HG03575 (cell line): ENCODE results near the gene SEPTIN11.

Source experiments
- ATAC-seq: cut with Tn5 transposase; IDR thresholded peaks from one replicate; pipeline ENCODE4 v1.9.1; 2021; ENCODE audit not compliant: unreplicated experiment, insufficient number of reproducible peaks, low FRiP score; ENCODE audit errors: extremely low read depth

The SEPTIN11 gene

DNA sequence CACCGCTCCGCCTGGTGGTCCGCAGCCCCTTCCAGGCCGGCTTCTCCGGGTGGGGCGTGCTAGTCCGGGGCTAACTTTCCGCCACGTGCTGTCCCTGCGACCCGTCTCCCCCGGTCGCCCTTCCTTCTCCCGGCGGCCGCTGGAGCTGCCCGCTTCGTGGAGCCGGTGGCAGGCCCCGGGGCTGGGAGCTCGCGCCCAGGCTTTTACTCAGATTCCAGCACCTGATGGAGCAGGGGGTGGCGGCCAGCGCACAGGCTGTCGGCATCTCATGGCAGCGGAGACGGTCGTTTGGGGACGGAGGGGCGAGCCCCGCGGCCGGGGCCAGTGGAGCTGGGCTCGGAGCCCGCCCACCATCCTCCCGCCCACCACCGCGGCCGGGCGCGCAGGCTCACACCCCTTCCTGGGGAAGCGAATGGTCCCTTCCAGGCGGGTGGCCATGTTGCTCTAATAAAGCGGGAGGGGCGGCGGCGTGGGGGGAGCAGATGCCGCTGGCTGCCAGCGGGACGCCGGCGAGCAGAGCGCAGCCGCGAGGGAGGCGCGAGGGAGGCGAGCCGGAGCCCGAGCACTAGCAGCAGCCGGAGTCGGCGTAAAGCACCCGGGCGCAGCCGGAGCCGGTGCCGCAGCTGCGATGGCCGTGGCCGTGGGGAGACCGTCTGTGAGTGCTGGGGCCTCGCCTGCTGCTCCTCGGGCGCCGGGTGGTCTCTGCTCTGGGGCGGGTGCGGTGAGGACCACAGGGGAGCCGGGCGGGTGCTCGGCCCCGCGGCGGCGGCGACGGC is at the start of gene SEPTIN11:
Gene SEPTIN11 (plus strand): TSS at position 477 of the 776 bp plus-strand sequence. CDS start 152 bp downstream, at position 629.
- ATAC-seq: peak; percentile 34

DNA sequence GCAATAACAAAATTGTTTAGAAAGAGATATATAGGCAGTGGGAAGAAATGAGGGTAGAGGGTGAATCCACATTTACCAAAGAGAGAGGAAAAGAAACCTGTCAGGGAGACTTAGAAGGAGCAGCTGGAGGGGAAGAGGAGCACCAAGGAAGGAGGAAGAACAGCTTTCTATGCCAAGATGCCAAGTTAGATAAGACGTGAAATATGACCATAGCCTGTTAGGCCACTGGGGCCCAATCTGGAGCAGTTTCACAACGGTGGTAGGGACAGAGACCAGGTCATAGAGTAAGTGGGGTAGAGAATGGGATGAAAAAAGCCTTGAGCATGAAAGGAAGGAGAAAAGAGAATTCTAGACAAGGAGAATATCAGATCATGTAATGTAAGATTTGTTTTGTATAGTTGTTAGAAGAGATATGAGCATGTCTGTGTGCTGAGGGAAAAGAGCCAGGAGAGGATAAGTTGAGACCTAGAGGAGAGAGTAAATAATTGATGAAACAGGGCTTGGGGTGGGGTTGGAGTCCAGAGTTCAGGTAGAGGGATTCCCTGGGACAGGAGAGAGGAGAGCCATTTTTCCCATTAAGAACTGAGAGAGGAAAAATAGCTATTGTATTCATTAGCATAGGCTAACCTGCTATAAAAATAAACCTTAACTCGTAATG is 47.2 kb upstream of the SEPTIN11 start:
- ATAC-seq: no peak

DNA sequence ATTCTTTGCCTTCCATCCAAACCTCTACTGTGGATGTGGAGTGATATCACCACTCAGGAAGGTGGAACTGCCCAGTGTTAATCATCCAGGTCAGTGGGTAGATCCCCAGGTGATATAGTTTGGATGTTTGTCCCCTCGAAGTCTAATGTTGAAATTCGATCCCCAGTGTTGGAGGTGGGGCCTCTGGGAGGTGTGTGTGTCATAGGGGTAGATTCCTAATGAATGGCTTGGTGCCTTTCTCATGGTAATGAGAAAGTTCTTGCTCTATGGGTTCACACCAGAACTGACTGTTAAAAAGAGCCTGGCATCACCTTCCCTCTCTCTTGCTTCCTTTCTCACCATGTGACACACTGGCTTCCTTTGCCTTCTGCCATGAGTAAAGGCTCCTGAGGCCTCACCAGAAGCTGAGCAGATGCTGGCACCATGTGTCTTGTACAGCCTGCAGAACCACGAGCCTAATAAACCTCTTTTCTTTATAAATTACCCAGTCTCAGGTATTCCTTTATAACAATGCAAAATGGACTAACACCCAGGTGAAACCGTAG is 44.8 kb upstream of the SEPTIN11 start:
- ATAC-seq: no peak

DNA sequence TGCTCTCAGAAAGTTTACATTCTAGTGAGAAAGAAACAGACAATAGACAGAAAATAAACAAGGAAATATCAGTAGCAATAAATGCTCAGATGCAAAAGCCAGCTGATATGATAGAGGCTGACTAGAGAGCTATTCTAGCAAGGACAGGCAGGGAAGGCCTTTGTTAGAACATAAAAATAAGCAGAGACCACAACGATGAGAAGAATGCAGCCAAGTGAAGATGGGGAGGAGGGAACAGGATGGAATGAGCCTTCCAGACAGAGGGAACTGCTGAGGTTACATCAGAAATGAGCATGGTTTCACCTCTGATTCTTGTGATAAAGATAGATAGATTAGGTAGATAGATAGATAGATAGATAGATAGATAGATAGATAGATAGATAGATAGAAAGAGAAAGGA is 44.0 kb upstream of the SEPTIN11 start:
- no peak for ATAC-seq

DNA sequence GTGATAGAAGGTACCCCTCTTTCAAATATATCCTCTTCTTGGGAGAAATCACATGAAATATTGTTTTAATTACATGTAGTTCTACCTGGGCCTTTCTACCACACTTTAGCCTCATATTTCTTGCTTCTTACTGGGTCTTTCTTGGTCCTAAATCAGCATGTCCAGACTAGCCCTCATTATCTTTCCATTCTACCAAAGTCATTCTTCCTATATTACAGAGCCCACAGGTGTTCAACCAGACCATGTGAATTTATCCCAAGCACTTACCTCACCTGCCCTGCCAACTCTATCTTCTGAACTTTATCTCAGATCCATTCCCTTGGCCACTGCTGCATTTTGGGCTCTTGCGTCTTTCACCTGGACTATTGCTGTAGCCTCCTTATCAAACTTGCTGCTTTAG is 39.8 kb upstream of the SEPTIN11 start:
- no peak for ATAC-seq

DNA sequence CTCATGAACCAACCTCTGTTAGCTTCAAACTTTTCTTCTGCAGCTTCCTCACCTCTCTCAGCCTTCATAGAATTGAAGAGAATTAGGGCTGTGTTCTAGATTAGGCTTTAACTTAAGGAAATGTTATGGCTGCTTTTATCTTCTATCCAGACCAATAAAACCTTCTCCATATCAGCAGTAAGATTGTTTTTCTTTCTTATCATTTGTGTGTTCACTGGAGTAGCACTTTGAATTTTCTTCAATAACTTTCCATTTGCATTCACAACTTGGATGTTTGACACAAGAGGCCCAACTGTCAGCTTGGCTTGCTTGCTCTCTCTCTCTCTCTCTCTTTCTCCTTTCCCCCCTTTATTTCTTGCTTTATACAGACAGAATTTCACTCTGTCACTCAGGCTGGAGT is 28.8 kb upstream of the SEPTIN11 start:
- ATAC-seq: no peak

DNA sequence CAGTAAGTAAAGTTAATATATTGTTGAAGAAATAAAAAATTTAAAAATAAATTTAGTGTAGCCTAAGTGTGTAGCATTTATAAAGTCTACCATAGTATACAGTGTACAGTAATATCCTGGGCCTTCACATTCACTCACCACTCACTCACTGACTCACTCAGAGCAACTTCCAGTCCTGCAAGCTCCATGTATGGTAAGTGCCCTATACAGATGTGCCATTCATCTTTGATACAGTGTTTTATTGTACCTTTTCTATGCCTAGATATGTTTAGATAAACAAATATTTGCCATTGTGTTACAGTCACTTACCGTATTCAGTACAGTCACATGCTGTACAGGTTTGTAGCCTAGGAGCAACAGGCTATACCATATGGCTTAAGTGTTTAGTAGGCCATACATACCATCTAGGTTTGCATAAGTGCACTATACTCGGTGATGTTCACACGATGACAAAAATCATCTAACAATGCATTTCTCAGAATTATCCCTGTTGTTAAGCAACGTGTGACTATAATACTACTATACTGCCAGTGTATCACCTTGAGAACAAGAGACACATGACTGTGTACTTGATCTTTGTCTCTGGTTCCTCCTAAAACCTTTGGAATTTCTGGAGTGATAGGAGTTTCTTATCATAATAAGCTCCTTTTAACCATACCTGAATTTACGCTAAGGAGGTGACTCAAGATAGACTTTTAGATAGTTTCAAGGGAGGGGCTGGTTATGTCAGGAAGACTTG is 25.8 kb upstream of the SEPTIN11 start:
- ATAC-seq: no peak

DNA sequence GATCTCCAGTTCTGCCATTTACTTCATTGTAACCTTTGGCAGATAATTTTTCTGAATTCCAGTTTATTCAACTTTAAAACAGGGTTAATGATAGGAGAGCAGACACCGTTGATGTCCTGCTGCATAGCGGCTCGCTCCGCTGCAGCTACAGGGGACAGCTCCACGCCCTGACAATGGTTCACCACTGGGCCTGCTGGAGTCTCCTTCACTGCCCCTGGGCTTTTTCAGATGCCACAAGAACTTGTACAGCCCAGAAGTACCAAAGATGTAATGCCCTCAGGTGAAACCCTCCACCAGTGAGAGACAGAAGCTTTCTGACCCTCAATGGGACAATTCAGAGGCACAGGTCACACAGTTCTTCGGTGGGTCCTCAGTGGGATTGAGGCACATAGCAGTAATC is 22.7 kb upstream of the SEPTIN11 start:
- ATAC-seq: no peak

DNA sequence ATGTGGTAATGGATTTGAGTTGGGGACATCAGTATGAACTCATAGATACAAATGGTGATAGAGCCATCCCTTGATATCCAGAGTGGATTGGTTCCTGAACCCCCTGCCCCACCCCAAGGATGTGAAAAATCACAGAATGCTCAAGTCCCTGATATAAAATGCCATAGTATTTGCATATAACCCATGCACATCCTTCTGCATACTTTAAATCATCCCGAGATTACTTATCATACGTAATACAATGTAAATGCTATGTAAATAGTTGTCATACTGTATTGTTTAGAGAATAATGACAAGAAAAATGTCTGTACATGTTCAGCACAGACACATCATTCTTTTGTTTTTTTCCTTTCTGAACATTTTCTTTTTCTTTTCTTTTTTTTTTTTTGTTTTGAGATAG is 18.9 kb upstream of the SEPTIN11 start:
- ATAC-seq: no peak

DNA sequence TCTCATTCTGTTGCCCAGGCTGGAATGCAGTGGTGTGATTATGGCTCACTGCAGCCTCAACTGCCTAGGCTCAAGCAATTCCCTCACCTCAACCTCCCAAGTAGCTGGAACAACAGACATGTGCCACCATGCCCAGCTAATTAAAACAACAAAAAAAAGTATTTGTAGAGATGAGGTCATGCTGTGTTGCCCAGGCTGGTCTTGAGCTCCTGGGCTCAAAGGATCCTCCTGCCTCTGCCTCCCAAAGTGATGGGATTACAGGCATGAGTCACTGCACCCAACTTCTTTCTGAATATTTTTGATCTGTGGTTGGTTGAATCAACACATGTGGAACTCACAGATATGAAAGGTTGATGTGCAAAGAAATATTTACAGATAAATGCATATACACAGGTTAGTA is 18.5 kb upstream of the SEPTIN11 start:
- no peak for ATAC-seq

DNA sequence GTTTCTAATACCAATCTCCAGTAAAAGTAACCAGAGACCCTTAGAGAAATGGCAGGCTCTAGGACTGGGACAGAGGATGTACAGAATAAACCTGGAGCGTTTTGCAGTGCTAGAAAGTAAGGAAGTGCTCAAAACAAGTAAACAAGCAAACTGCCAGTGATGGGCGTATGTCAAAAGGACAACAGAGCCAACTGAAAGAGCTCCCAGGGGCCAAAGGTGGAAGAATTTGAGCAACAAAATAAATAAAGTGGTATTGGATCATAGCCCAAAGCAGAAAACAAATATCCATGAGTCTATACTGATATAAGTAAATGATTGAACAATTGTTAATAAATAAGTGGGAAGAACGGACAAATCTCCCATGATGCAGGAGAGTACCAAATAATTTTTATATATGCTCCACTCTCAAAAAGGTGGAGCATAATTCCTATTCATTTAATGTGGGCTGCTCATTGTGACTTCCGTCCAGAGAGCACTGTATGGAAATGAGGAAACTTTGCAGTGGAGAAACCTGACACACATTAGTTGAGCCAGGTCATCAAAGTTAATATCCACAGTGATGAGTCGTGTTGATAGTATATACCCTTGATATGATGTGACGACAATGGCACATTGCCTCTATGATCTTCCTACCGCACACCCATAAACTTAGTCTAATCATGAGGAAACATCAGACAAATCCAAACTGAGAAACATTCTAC is 17.8 kb upstream of the SEPTIN11 start:
- no peak for ATAC-seq

DNA sequence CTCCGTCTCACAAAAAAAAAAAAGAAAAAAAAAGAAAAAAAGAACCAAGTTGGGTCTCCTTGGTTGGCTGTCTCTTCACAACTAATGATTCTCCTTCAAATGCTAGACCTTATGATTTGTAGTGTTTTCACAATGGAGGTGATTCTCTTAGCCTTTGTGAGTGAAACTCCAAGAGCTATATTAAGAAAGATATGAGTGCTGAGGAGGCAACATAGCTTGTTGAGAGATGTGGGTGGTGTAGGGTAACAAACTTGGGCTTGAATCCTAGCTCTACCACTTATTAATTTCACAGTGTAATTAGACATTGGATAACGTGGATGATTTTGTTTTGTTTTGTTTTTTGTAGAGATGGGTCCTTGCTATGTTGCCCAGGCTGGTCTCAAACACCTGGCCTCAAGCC is 10.4 kb upstream of the SEPTIN11 start:
- ATAC-seq: no peak

DNA sequence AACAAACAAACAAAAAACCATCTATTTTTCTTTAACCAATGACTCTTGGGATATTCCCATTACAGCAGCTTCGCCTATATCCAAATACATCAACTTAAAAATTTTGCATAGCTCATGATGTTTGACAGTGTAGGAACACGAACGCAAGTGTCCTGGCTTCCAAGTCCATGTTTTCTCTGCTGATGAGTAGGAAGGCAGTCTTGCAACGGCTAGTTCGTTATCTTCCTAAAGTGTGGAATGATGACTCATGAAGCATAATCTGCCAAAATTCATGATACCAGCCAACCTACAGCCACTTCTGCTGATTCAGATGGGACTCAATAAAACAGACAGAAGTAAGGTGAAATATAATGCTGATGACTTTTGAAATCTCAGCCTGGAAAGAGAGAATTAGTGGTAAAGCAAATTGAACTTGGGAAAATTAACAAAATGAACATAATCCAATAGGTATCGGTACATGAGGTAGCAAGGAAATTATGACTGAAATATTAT is 6.4 kb upstream of the SEPTIN11 start:
- no peak for ATAC-seq

DNA sequence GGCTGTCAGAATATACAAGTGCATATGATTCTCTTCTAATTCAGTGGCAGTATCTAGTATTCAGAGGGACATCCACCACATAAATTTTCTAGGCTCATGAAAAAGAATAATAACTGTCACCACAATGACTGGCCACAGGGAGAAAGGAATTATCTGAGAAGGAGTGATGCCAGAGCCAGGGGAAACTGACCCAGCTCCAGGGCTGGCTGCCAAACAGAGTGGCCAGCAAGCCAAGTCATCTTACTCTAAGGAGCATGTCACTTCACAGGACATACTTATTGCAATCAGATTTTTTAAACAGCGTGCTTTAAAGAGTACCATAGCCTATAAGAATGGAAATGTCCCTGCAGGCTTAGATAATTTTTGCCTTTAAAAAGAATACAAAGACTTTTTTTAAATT is 5.8 kb upstream of the SEPTIN11 start:
- ATAC-seq: no peak

DNA sequence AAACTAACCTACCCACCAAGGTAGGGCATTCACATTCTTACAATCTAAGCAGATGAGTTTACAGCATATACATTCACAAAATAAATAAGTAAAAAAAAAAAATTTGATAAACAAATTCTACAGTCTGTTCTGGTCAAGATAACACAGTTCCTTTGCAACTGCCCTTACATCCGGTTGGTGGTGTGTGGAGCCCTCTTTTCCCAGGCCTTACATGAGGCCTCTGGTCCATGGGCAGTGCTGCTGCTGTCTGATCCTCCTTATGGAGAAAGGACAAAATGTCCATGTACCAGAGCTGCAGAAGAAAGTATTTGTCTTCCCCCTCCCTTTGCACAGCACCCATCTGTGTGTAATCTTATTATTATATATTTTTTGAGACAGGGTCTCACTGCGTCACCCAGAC is 2.2 kb upstream of the SEPTIN11 start:
- no peak for ATAC-seq

DNA sequence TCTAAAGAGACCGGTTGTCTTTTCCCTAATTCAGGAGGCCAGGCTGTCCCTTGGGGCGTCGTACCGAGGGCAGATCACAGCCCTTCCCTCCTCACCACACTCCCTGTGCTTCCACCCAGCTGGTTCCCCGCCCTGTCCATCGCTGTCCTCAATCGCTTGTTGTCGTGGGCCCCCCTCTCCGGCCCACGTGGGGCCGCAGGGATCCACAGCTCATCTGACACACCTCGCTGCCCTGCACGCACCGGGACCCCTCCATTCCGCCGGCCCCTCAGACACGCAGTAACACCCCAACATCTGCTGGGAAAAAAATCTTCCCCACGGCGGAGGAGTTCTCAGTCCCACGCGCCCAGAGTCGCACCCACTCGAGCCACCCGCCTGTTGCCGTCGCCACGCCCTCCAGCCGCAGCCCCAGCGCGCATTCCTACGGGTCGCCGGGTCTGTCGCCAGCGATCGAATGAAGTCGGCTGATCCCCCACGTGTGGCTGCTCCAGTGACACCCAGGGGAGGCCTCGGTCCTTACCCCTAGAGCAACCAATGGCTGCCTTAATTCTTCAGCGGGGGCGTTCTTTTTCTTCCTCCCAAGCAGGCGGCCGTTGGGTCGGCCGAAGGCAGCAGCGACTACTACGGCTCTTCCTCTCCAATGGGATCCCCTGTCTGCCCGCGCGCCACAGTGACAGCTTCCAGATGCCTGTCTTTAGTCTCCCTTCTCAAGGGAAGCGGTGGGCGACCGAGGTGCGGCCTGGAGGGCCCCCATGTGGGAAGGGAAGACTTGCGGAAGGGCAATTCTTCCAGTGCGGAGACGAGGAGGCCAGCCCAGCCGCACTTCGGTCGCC is 893 bp upstream of the SEPTIN11 start:
- ATAC-seq: peak; percentile 24

DNA sequence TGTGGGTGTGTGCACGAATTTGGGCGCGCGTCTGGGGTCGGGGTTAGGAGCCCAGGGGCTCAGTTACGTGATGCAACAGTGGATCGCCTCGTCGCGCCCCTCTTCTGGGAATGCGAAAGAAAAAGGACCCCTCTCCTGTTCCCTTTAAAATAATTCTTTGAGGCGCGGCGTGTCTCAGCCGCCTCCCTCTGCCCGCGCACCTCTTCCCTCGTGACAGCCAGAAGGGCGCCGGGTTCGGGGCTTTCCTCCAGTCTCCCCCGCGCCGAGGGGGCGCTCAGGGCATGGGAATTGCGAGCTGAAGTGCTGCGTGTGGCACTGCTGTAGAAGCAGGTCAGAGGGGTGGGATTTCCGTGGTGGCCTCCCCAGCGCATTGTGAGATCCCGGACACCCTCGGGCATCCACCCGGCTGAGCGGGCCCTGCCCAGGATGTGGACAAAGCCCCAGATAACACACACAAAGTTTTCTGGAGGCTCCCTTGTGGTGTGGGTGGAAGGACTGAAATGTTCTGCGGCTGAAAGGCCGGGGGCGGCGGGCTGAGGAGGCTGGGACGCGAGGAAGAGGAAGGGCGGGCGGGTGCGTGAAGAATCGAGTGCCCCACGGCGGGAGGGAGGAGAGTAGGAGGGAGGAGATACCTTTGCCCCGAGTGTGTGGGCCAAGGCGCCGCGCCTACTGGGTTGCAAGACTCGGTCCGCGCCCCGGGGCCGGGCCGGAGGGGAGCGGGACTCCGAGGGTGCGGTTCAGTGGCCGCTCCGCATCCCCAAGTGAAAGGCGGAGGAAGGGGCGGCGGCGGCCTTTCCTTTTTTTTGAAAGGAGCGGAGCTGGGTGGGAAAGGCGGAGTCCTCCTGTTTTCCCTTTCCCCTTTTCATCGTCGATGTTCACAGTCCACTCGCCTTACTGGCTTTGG is 752 bp downstream of the SEPTIN11 start:
- no peak for ATAC-seq
